Calu3 (cell line): Measurements from ENCODE around the gene PITX1. TPM values are rescaled to one million over a fixed set of nuclear protein-coding genes. Genes with fewer than 3 reads are reported as not detected.
"Not testable (repeated sequence)": the region's sequence is repeated elsewhere in the genome, so short reads cannot be mapped to it uniquely, and the experiment has no call there.

Experiments
- BruUV-seq: library from RNA; stranded (reverse); fragments of 400-500 nt; replicated peaks from 2 replicates; lab custom pipeline; 2021; lab: Mats Ljungman, UMichigan
- CTCF ChIA-PET: fragments of 300-600 bp; sonication (Branson Sonifier 250); formaldehyde crosslinking; loops from one replicate; lab custom pipeline; 2022; ENCODE audit warnings: antibody characterized with exemption; lab: Charles Lee
- DNase-seq: peaks from one replicate; pipeline ENCODE4 v3.0.0; 2022
- H3K27ac Mint-ChIP-seq: one replicate; pipeline ENCODE4 v1.8.0; 2022; ENCODE audit warnings: mixed read lengths; ENCODE audit not compliant: unreplicated experiment
- H3K27me3 Mint-ChIP-seq: one replicate; pipeline ENCODE4 v1.8.0; 2022; ENCODE audit warnings: mixed read lengths; ENCODE audit not compliant: unreplicated experiment
- H3K36me3 Mint-ChIP-seq: one replicate; pipeline ENCODE4 v1.8.0; 2022; ENCODE audit warnings: mild to moderate bottlenecking, moderate library complexity, mixed read lengths; ENCODE audit not compliant: insufficient read depth, unreplicated experiment
- H3K4me1 Mint-ChIP-seq: one replicate; pipeline ENCODE4 v1.8.0; 2022; ENCODE audit warnings: mild to moderate bottlenecking, low read depth, mixed read lengths; ENCODE audit not compliant: unreplicated experiment
- H3K4me3 Mint-ChIP-seq: one replicate; pipeline ENCODE4 v1.8.0; 2022; ENCODE audit warnings: mild to moderate bottlenecking, low read depth, moderate library complexity, mixed read lengths; ENCODE audit not compliant: unreplicated experiment
- H3K9me3 Mint-ChIP-seq: one replicate; pipeline ENCODE4 v1.8.0; 2022; ENCODE audit warnings: low read depth, mixed read lengths; ENCODE audit not compliant: unreplicated experiment
- CTCF ChIP-seq: fragments of 200-600 bp; IDR thresholded peaks from one replicate; pipeline ENCODE4 v1.8.0; 2022; ENCODE audit warnings: antibody characterized with exemption; ENCODE audit not compliant: unreplicated experiment
- intact Hi-C: fragments of 100-400 bp; cut with micrococcal nuclease; formaldehyde crosslinking; loops from one replicate; pipeline ENCODE4 v1.10.0; 2022; ENCODE audit not compliant: unreplicated experiment
- total RNA-seq: library from RNA; stranded (reverse); gene quantifications from 2 replicates; pipeline ENCODE4 v1.2.3, GENCODE V29; 2022

Gene PITX1
- total RNA-seq, 1 experiment from 2014 or later = 12.1 TPM

DNA sequence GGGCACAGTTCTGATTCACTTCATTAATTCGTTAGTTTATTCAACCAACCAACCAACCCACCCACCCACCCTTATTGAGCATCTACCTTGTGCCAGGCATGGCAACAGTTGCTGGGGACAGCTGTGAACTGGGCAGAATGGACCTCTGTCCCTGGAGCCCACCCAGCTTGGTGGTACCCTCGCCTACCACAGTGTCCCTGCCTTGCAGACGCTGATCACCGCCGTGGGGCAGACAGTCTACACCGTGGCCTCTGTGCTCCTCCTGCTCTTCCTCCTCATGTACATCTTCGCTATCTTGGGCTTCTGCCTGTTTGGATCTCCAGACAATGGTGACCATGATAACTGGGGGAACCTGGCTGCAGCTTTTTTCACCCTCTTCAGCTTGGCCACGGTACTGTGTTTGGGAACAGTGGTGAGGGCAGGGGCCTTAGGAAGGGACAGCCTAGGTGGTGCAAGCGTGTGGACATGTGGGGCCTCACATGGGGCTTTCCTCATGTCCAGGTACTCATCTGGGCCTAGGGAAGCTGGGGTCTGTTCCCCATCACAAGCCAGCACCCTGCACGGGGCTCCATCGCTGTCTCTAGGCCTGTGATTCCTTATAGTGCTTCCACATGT, 26.2 kb downstream of the PITX1 start:
- intact Hi-C loops = no loop called here

DNA sequence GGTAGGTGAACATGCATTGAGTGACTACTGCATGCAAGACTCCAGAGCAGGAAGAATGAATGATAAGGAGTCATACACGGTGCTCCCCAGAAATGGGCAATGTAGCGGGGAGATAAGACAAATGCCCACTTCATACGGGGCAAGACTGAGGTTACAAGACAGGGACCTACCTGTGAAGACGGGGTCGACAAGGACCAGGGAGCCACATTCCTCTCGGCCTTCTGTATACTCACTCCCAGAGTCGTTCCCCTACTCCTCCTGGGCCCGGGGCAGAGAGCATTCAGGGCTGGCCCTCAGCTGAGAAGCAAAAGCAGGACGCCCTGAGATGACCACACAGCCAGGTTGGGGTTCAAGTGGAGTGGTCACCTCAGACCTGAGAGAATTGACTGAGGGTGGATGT, 26.7 kb downstream of the PITX1 start:
- no TSS peak for BruUV-seq
- intact Hi-C loops = no loop called here
- no peak for TF ChIP-seq CTCF
- no peaks in the 10 kb centered on the region for H3K36me3 Mint-ChIP-seq
- no peaks in the 10 kb centered on the region for H3K9me3 Mint-ChIP-seq
- CTCF ChIA-PET = interaction anchor here (1.2 kb wide), 1 partner anchor 184 kb away, joined by 3 read pairs; no protein-coding TSS in a partner anchor
- H3K27ac Mint-ChIP-seq = no peak overlapping the region
- no peak overlapping the region for H3K4me3 Mint-ChIP-seq
- no peak for DNase-seq
- H3K27me3 Mint-ChIP-seq = no peaks in the 10 kb centered on the region
- peaks cover 10% of the 10 kb centered on the region for H3K4me1 Mint-ChIP-seq

More for the DNA sequence above, 26.2 kb downstream of the PITX1 start:
- Mint-ChIP-seq H3K36me3 (no peaks in the 10 kb centered on the region), H3K4me3 (no peak overlapping the region), H3K27ac (no peak overlapping the region), H3K4me1 (peaks cover 10% of the 10 kb centered on the region), H3K9me3 (no peaks in the 10 kb centered on the region), H3K27me3 (no peaks in the 10 kb centered on the region)
- CTCF ChIA-PET = no interaction called here
- TF ChIP-seq CTCF = no peak
- no peak for DNase-seq
- BruUV-seq = no TSS peak

GRCh38 chr5:135005076-135005475, 29.0 kb downstream of the PITX1 start:
- no TSS peak for BruUV-seq
- CTCF ChIA-PET = no interaction called here
- no peak for TF ChIP-seq CTCF
- H3K27me3 Mint-ChIP-seq = no peaks in the 10 kb centered on the region
- DNase-seq = no peak
- H3K4me3 Mint-ChIP-seq = no peak overlapping the region
- peaks cover 10% of the 10 kb centered on the region for H3K4me1 Mint-ChIP-seq
- intact Hi-C loops = no loop called here
- H3K36me3 Mint-ChIP-seq = no peaks in the 10 kb centered on the region
- no peaks in the 10 kb centered on the region for H3K9me3 Mint-ChIP-seq
- no peak overlapping the region for H3K27ac Mint-ChIP-seq

- H3K27me3 Mint-ChIP-seq = no peaks in the 10 kb centered on the region
- intact Hi-C loops = no loop called here
- BruUV-seq = no TSS peak
Measured at GRCh38 chr5:135004376-135004775, 29.7 kb downstream of the PITX1 start.

DNA sequence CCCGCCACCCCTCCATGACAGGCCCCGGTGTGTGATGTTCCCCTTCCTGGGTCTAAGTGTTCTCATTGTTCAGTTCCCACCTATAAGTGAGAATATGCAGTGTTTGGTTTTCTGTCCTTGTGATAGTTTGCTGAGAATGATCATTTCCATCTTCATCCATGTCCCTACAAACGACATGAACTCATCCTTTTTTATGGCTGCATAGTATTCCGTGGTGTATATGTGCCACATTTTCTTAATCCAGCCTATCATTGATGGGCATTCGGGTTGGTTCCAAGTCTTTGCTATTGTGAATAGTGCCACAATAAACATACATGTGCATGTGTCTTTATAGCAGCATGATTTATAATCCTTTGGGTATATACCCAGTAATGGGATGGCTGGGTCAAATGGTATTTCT, 36.0 kb downstream of the PITX1 start:
- H3K4me3 Mint-ChIP-seq, H3K9me3 Mint-ChIP-seq, BruUV-seq, H3K27ac Mint-ChIP-seq, H3K27me3 Mint-ChIP-seq, DNase-seq, CTCF ChIA-PET, H3K36me3 Mint-ChIP-seq, H3K4me1 Mint-ChIP-seq, intact Hi-C loops: not testable (repeated sequence)

More at GRCh38 chr5:135004376-135004775, 29.7 kb downstream of the PITX1 start:
- DNase-seq = no peak
- H3K4me3 Mint-ChIP-seq = no peak overlapping the region
- TF ChIP-seq CTCF = no peak
- H3K4me1 Mint-ChIP-seq = peaks cover 10% of the 10 kb centered on the region
- H3K27ac Mint-ChIP-seq = peak overlapping the region; percentile 4
- CTCF ChIA-PET = no interaction called here
- H3K9me3 Mint-ChIP-seq = no peaks in the 10 kb centered on the region
- no peaks in the 10 kb centered on the region for H3K36me3 Mint-ChIP-seq
